ENCODE results near the gene C11orf68.

C11orf68 gene

DNA sequence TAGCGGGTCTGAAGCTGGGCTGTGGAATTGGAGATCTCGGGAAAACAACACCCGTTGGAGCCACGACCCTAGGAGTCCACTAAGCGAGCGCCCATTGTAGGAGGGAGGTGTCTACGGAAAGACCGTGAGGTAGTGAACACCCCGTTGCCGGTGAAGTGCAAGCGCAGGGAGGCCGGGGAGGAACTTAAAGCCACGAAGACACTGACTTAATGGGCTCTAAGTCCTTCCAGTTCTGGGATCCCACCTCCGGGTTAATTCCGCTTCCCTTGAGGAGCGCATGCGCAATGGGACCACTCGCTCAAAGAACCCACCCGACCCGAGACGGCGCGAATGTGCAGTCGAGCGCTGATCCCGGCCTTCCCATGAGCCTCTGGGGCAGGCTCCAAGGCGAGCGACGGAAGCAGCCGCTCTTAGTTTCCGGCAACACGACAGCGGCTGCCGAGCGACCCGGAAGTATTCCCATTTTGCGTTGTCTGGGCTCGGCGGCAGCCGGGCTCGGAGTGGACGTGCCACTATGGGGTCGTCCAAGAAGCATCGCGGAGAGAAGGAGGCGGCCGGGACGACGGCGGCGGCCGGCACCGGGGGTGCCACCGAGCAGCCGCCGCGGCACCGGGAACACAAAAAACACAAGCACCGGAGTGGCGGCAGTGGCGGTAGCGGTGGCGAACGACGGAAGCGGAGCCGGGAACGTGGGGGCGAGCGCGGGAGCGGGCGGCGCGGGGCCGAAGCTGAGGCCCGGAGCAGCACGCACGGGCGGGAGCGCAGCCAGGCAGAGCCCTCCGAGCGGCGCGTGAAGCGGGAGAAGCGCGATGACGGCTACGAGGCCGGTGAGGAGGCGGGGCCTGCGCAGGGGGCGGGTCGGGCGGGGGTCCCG lies 42.6 kb upstream of the C11orf68 start, which contains the start of gene SART1:
Gene SART1, plus strand, starts transcription at position 468 of the 874 bp plus-strand sequence. Its CDS starts 47 bp downstream, at position 515.
- Mint-ChIP-seq H3K27ac (peak within 1 kb of the TSS; percentile 95 to 99 (median 99)), H3K4me1 (peaks cover 25% of the 10 kb centered on the region), H3K36me3 (ENCODE audit: low read depth) (peaks cover 26% of the 10 kb centered on the region), H3K9me3 (no peaks in the 10 kb centered on the region), H3K4me3 (peak within 1 kb of the TSS; percentile 93 to 99 (median 98)), H3K27me3 (ENCODE audit: low read depth) (no peaks in the 10 kb centered on the region)
- TF ChIP-seq, protein P1, sequence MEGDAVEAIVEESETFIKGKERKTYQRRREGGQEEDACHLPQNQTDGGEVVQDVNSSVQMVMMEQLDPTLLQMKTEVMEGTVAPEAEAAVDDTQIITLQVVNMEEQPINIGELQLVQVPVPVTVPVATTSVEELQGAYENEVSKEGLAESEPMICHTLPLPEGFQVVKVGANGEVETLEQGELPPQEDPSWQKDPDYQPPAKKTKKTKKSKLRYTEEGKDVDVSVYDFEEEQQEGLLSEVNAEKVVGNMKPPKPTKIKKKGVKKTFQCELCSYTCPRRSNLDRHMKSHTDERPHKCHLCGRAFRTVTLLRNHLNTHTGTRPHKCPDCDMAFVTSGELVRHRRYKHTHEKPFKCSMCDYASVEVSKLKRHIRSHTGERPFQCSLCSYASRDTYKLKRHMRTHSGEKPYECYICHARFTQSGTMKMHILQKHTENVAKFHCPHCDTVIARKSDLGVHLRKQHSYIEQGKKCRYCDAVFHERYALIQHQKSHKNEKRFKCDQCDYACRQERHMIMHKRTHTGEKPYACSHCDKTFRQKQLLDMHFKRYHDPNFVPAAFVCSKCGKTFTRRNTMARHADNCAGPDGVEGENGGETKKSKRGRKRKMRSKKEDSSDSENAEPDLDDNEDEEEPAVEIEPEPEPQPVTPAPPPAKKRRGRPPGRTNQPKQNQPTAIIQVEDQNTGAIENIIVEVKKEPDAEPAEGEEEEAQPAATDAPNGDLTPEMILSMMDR (IDR thresholded peaks at IDR 0.05; ENCODE audit: unreplicated experiment in 3 of 3) = no peak

DNA sequence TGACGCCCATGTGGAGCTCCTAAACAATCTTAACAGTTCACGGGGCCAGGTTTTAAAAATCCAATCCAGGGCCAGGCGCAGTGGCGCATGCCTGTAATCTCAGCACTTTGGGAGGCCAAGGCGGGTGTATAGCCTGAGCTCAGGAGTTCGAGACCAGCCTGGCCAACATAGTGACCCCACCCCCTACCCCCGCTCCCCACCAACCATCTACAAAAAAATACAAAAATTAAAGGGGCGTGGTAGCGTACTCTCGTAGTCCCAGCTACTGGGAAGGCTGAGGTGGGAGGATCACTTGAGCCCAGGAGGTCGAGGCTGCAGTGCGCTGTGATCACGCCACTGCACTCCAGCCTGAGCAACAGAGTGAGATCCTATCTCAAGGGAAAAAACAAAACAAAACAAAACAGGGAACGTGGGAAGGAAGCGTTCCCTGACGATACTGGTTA lies 42.0 kb upstream of the C11orf68 start:
- H3K4me3 Mint-ChIP-seq = peak overlapping the region; percentile 93 to 99 (median 98)
- H3K36me3 Mint-ChIP-seq (ENCODE audit: low read depth) = peaks cover 24% of the 10 kb centered on the region
- peaks cover 25% of the 10 kb centered on the region for H3K4me1 Mint-ChIP-seq
- H3K27me3 Mint-ChIP-seq (ENCODE audit: low read depth) = no peaks in the 10 kb centered on the region
- TF ChIP-seq, protein P1 (IDR thresholded peaks at IDR 0.05; ENCODE audit: unreplicated experiment in 3 of 3) = no peak
- H3K9me3 Mint-ChIP-seq = no peaks in the 10 kb centered on the region
- H3K27ac Mint-ChIP-seq = peak overlapping the region; percentile 95 to 99 (median 99)

DNA sequence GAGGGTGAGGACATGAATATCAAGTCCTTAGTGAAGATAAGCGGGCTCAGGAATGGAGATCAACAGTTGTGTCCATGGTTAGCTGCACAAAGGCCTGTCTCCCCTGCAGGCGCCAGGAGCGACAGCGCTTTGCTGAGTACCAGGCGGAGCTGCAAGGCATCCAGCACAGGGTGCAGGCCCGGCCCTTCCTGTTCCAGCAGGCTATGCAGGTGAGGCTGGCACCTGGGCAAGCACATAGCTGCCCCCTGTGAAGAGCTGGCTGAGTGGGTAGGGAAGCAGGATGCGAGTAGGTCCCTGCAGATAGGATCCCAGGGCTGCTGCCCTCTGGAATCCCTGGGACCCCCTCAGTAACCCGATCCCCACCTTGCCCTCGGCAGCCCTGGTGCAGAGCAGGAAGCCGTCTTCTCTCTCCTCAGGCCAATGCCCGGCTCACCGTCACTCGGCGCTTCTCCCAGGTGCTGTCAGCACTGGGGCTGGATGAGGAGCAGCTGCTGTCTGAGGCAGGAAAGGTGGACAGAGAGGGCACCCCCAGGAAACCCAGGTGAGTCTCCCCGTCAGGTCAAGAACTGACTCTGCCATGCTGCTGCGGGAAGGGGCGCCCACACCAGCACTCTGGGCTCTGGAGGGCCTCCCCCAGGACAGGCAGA lies 40.0 kb upstream of the C11orf68 start:
- no peaks in the 10 kb centered on the region for H3K27me3 Mint-ChIP-seq (ENCODE audit: low read depth)
- H3K4me1 Mint-ChIP-seq = peaks cover 23% of the 10 kb centered on the region
- H3K9me3 Mint-ChIP-seq = no peaks in the 10 kb centered on the region
- TF ChIP-seq, protein P1 (IDR thresholded peaks at IDR 0.05; ENCODE audit: unreplicated experiment in 3 of 3) = no peak
- peaks cover 11% of the 10 kb centered on the region for H3K36me3 Mint-ChIP-seq (ENCODE audit: low read depth)
- peak overlapping the region in 2 of 3 experiments; percentile 4 to 85 for H3K4me3 Mint-ChIP-seq
- no peak overlapping the region for H3K27ac Mint-ChIP-seq

DNA sequence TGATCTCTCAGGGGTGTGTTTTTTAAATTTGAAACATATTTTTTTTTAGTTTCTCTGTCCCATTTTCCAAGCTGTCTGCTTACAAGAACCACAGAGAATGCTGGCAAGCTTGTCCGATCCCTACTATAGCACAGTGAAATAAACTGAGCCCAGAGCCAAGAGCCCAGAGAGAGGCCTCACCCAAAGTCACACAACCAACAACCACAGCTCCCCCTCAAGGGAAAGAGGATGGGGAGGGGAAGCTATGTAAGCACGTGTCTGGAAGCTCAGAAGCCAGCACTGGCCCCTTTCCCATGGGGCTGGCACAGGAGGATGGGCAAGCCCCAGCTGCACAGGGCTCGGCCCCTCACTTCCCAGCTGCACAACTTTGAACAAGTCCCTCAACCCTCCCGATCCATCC lies 39.4 kb upstream of the C11orf68 start:
- H3K4me1 Mint-ChIP-seq = peaks cover 19% of the 10 kb centered on the region
- H3K36me3 Mint-ChIP-seq (ENCODE audit: low read depth) = peaks cover 11% of the 10 kb centered on the region
- no peak overlapping the region for H3K27ac Mint-ChIP-seq
- TF ChIP-seq, protein P1 (IDR thresholded peaks at IDR 0.05; ENCODE audit: unreplicated experiment in 3 of 3) = no peak
- no peaks in the 10 kb centered on the region for H3K27me3 Mint-ChIP-seq (ENCODE audit: low read depth)
- no peaks in the 10 kb centered on the region for H3K9me3 Mint-ChIP-seq
- H3K4me3 Mint-ChIP-seq = peak overlapping the region in 1 of 3 experiments; percentile 23

DNA sequence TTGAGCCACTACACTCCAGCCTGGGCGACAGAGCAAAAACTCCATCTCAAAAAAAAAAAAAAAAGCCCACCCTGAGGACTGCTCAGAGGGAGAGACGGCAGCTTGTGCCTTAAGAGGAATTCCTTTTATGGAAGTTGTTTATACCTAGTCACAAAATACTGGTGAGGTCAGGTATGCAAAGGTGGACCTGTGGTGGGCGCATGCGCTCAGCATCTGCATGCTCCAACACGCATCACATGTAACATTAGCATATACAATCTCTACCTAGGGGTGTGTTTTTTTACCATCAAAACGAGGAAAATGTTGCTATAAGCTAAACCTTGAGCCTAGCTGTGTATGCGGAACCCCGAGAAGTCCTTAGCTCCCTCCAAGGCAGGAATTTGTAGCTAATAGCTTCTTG lies 35.9 kb upstream of the C11orf68 start:
- no peaks in the 10 kb centered on the region for H3K36me3 Mint-ChIP-seq (ENCODE audit: low read depth)
- H3K4me1 Mint-ChIP-seq = no peaks in the 10 kb centered on the region
- no peak overlapping the region for H3K4me3 Mint-ChIP-seq
- TF ChIP-seq, protein P1 (IDR thresholded peaks at IDR 0.05; ENCODE audit: unreplicated experiment in 3 of 3) = no peak
- no peak overlapping the region for H3K27ac Mint-ChIP-seq
- no peaks in the 10 kb centered on the region for H3K9me3 Mint-ChIP-seq
- H3K27me3 Mint-ChIP-seq (ENCODE audit: low read depth) = peaks cover 8% of the 10 kb centered on the region
